ENCODE measurements around the gene HS3ST3A1.

HS3ST3A1 gene

DNA sequence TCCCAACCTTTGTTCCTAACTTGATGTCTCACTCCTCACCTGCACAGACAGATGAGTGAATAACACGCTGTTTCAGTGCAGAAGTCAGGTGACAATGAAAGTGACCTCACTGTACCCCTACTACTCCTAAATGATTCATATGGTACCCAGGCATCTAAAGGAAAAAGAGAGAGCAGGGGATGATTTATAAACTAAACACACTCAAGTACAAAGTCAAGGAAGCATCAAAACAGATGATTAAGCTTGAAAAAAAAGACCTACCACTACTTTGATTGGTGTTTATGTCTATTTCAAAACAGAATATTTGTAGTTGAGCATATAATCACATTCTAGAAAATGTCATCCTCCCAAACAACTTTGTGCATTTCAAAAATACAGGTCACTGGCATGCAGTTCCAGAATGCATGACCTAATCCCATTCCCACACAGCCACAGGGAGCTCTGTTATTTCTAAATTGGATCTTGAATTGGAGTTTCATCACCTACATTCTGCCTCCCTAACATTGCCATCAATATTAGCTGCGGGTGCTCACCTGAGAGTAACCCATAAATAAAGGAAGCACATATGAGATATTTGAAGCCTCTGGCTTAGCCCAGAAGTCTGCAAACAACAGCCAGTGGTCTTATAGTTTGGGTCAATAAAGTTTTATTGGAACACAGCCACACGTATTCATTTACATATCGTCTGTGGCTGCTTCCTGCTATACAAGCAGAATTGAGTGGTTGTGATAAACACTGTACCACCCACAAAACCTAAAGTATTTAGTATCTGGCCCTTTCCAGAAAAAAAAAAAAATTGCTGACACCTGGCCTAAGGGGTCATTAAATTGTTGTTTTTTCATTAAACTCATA, 14.0 kb downstream of the HS3ST3A1 start:
- no peak overlapping the region for H3K27ac ChIP-seq (ENCODE audit: low read depth, low read length)
- H3K27me3 ChIP-seq (ENCODE audit: control insufficient read depth, low read length) = no peaks in the 10 kb centered on the region
- no peaks in the 10 kb centered on the region for H3K9me2 ChIP-seq (replicated peaks; ENCODE audit: control insufficient read depth, low read length)
- no peaks in the 10 kb centered on the region for H4K20me1 ChIP-seq (ENCODE audit: control insufficient read depth, insufficient read depth, low read depth, low read length)
- TF ChIP-seq EZH2phosphoT487 (IDR thresholded peaks at IDR 0.05; ENCODE audit: borderline replicate concordance, low read length) = no peak
- TF ChIP-seq, protein P1, sequence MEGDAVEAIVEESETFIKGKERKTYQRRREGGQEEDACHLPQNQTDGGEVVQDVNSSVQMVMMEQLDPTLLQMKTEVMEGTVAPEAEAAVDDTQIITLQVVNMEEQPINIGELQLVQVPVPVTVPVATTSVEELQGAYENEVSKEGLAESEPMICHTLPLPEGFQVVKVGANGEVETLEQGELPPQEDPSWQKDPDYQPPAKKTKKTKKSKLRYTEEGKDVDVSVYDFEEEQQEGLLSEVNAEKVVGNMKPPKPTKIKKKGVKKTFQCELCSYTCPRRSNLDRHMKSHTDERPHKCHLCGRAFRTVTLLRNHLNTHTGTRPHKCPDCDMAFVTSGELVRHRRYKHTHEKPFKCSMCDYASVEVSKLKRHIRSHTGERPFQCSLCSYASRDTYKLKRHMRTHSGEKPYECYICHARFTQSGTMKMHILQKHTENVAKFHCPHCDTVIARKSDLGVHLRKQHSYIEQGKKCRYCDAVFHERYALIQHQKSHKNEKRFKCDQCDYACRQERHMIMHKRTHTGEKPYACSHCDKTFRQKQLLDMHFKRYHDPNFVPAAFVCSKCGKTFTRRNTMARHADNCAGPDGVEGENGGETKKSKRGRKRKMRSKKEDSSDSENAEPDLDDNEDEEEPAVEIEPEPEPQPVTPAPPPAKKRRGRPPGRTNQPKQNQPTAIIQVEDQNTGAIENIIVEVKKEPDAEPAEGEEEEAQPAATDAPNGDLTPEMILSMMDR (IDR thresholded peaks at IDR 0.05; ENCODE audit: low read depth, low read length, poor library complexity, severe bottlenecking) = no peak
- H3K4me2 ChIP-seq (ENCODE audit: low read length) = no peak overlapping the region
- no peaks in the 10 kb centered on the region for H3F3A ChIP-seq (ENCODE audit: control insufficient read depth, insufficient read depth)
- no peaks in the 10 kb centered on the region for H3K4me1 ChIP-seq (ENCODE audit: control insufficient read depth, low read length)
- H3K9me3 ChIP-seq (ENCODE audit: control insufficient read depth, insufficient read depth, low read length) = no peaks in the 10 kb centered on the region
- H3K36me3 ChIP-seq (ENCODE audit: control insufficient read depth, low read length) = no peaks in the 10 kb centered on the region
- H3K79me2 ChIP-seq (ENCODE audit: control insufficient read depth, low read length) = no peaks in the 10 kb centered on the region
- H3K4me3 ChIP-seq (ENCODE audit: low read length) = no peak overlapping the region

DNA sequence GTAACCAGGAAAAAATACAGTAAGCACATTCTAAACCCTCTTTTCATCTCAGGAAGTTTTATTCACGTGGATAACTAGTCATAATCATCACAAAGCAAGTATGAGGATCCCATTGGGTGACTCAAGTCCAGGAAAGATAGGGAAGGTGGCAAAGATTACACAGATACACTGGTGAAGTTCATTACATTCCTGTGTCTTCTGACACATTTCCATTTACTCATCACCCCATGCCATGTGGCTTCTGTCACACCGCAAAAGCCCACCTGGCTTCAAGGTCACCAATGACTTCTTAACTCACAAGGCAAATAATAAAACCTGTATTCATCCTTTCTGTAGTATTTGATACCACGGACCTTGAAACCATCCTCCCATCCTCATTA, 17.0 kb downstream of the HS3ST3A1 start:
- Histone ChIP-seq H3K9me2 (replicated peaks; ENCODE audit: control insufficient read depth, low read length) (no peaks in the 10 kb centered on the region), H3K4me2 (ENCODE audit: low read length) (no peak overlapping the region), H3K79me2 (ENCODE audit: control insufficient read depth, low read length) (no peaks in the 10 kb centered on the region), H4K20me1 (ENCODE audit: control insufficient read depth, insufficient read depth, low read depth, low read length) (no peaks in the 10 kb centered on the region), H3K9me3 (ENCODE audit: control insufficient read depth, insufficient read depth, low read length) (no peaks in the 10 kb centered on the region), H3F3A (ENCODE audit: control insufficient read depth, insufficient read depth) (no peaks in the 10 kb centered on the region), H3K4me3 (ENCODE audit: low read length) (no peak overlapping the region), H3K27me3 (ENCODE audit: control insufficient read depth, low read length) (no peaks in the 10 kb centered on the region), H3K36me3 (ENCODE audit: control insufficient read depth, low read length) (no peaks in the 10 kb centered on the region), H3K4me1 (ENCODE audit: control insufficient read depth, low read length) (no peaks in the 10 kb centered on the region), H3K27ac (ENCODE audit: low read depth, low read length) (no peak overlapping the region)
- no peak for TF ChIP-seq EZH2phosphoT487 (IDR thresholded peaks at IDR 0.05; ENCODE audit: borderline replicate concordance, low read length)
- TF ChIP-seq, protein P1 (IDR thresholded peaks at IDR 0.05; ENCODE audit: low read depth, low read length, poor library complexity, severe bottlenecking) = no peak

DNA sequence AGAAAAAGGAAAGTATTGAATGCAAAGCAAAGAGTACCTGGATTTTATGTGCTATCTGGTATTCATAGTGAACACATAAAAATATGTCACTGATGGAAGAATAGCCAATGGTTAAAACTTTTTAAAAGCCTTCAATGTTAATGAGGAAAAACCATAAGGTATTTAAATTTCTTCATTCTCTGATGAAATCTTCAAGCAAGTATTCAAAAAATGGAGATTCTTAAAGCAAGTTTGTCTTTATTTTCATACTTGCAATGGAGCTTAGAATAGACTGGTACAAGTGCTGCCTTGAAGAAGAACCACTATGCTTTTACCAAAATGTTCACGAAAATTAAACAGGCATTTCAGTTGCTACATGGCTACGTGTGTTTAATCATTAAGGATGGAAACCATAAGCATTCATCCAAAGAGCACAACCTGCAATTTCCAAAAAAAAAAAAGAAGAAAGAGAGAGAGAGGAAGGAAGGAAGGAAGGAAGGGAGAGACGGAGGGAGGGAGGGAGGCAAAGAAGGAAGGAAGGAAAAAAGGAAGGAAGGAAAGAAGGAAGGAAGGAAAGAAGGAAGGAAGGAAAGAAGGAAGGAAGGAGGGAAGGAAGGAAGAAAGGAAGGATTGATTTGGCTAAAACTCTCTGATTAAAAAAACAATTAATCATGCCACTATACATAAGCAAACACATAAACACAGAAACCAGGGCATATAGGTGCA, 17.6 kb downstream of the HS3ST3A1 start:
- no peak for TF ChIP-seq EZH2phosphoT487 (IDR thresholded peaks at IDR 0.05; ENCODE audit: borderline replicate concordance, low read length)
- TF ChIP-seq, protein P1 (IDR thresholded peaks at IDR 0.05; ENCODE audit: low read depth, low read length, poor library complexity, severe bottlenecking) = no peak
- Histone ChIP-seq H4K20me1 (ENCODE audit: control insufficient read depth, insufficient read depth, low read depth, low read length) (no peaks in the 10 kb centered on the region), H3K9me3 (ENCODE audit: control insufficient read depth, insufficient read depth, low read length) (no peaks in the 10 kb centered on the region), H3K27ac (ENCODE audit: low read depth, low read length) (no peak overlapping the region), H3K27me3 (ENCODE audit: control insufficient read depth, low read length) (no peaks in the 10 kb centered on the region), H3K79me2 (ENCODE audit: control insufficient read depth, low read length) (no peaks in the 10 kb centered on the region), H3F3A (ENCODE audit: control insufficient read depth, insufficient read depth) (no peaks in the 10 kb centered on the region), H3K4me1 (ENCODE audit: control insufficient read depth, low read length) (no peaks in the 10 kb centered on the region), H3K4me3 (ENCODE audit: low read length) (no peak overlapping the region), H3K36me3 (ENCODE audit: control insufficient read depth, low read length) (no peaks in the 10 kb centered on the region), H3K9me2 (replicated peaks; ENCODE audit: control insufficient read depth, low read length) (no peaks in the 10 kb centered on the region), H3K4me2 (ENCODE audit: low read length) (no peak overlapping the region)

All from DOHH2 (cell line).